Measurements from ENCODE around the gene MAGED2.

MAGED2 gene

GRCh38 chrX:54798137-54798536, 9.4 kb upstream of the MAGED2 start, which contains the start of gene ITIH6:
Gene ITIH6 (minus strand): TSS chrX:54798255. CDS start chrX:54798210, 45 bp downstream.
- Histone ChIP-seq H3K27me3 (no peaks in the 10 kb centered on the region), H3K36me3 (no peaks in the 10 kb centered on the region), H3K9me3 (no peaks in the 10 kb centered on the region), H3K27ac (no peak within 1 kb of the TSS), H3K4me3 (ENCODE audit: low read depth in 1 of 2, low read length in 1 of 2) (no peak within 1 kb of the TSS), H3K4me1 (ENCODE audit: control insufficient read depth in 1 of 2, insufficient read depth in 1 of 2, low read depth in 1 of 2, low read length in 1 of 2) (no peaks in the 10 kb centered on the region)
- no peak for TF ChIP-seq CTCF (IDR thresholded peaks at IDR 0.05)

- TF ChIP-seq CTCF (IDR thresholded peaks at IDR 0.05) = no peak
- Histone ChIP-seq H3K27ac (no peak overlapping the region), H3K9me3 (no peaks in the 10 kb centered on the region), H3K27me3 (no peaks in the 10 kb centered on the region), H3K4me3 (ENCODE audit: low read depth in 1 of 2, low read length in 1 of 2) (no peak overlapping the region), H3K36me3 (no peaks in the 10 kb centered on the region), H3K4me1 (ENCODE audit: control insufficient read depth in 1 of 2, insufficient read depth in 1 of 2, low read depth in 1 of 2, low read length in 1 of 2) (no peaks in the 10 kb centered on the region)
Measured at GRCh38 chrX:54799046-54799445, 8.5 kb upstream of the MAGED2 start.

- H3K4me1 ChIP-seq (ENCODE audit: control insufficient read depth in 1 of 2, insufficient read depth in 1 of 2, low read depth in 1 of 2, low read length in 1 of 2) = peaks cover 7 to 19% of the 10 kb centered on the region in 2 experiments
- TF ChIP-seq CTCF (IDR thresholded peaks at IDR 0.05) = no peak
- no peaks in the 10 kb centered on the region for H3K9me3 ChIP-seq
- peak overlapping the region; percentile 64 for H3K27ac ChIP-seq
- H3K4me3 ChIP-seq (ENCODE audit: low read depth in 1 of 2, low read length in 1 of 2) = peak overlapping the region; percentile 67 to 77
- H3K27me3 ChIP-seq = no peaks in the 10 kb centered on the region
- peaks cover 5% of the 10 kb centered on the region for H3K36me3 ChIP-seq
Measured at GRCh38 chrX:54808109-54808604, 612 bp downstream of the MAGED2 start.

- Histone ChIP-seq H3K36me3 (peaks cover 10% of the 10 kb centered on the region), H3K9me3 (no peaks in the 10 kb centered on the region), H3K27me3 (no peaks in the 10 kb centered on the region), H3K4me3 (ENCODE audit: low read depth in 1 of 2, low read length in 1 of 2) (peak overlapping the region; percentile 67 to 77), H3K4me1 (ENCODE audit: control insufficient read depth in 1 of 2, insufficient read depth in 1 of 2, low read depth in 1 of 2, low read length in 1 of 2) (peaks cover 7 to 19% of the 10 kb centered on the region in 2 experiments), H3K27ac (peak overlapping the region; percentile 64)
- no peak for TF ChIP-seq CTCF (IDR thresholded peaks at IDR 0.05)
Measured at GRCh38 chrX:54808605-54809483, 1.3 kb downstream of the MAGED2 start.

GRCh38 chrX:54810532-54810931, 3.0 kb downstream of the MAGED2 start:
- no peaks in the 10 kb centered on the region for H3K9me3 ChIP-seq
- peaks cover 20% of the 10 kb centered on the region for H3K36me3 ChIP-seq
- no peak overlapping the region for H3K4me3 ChIP-seq (ENCODE audit: low read depth in 1 of 2, low read length in 1 of 2)
- no peak overlapping the region for H3K27ac ChIP-seq
- no peak for TF ChIP-seq CTCF (IDR thresholded peaks at IDR 0.05)
- H3K4me1 ChIP-seq (ENCODE audit: control insufficient read depth in 1 of 2, insufficient read depth in 1 of 2, low read depth in 1 of 2, low read length in 1 of 2) = peaks cover 7 to 19% of the 10 kb centered on the region in 2 experiments
- H3K27me3 ChIP-seq = no peaks in the 10 kb centered on the region

Data from neutrophil (primary cell).